Astrocyte (in vitro differentiated cells and primary cell): Measurements from ENCODE around the gene DYRK1A.

Experiments
- EZH2 ChIP-seq: IDR thresholded peaks from 2 replicates; pipeline ENCODE4 v1.6.1; 2012; ENCODE audit warnings: mild to moderate bottlenecking, low read length, inconsistent platforms; ENCODE audit not compliant: insufficient read depth
- TF ChIP-seq, protein P1 (sequence below): IDR thresholded peaks from 2 replicates; pipeline ENCODE4 v1.5.1; 2011; ENCODE audit warnings: low read depth, mild to moderate bottlenecking, inconsistent platforms, low read length, moderate library complexity; ENCODE audit not compliant: insufficient read depth

DNA sequence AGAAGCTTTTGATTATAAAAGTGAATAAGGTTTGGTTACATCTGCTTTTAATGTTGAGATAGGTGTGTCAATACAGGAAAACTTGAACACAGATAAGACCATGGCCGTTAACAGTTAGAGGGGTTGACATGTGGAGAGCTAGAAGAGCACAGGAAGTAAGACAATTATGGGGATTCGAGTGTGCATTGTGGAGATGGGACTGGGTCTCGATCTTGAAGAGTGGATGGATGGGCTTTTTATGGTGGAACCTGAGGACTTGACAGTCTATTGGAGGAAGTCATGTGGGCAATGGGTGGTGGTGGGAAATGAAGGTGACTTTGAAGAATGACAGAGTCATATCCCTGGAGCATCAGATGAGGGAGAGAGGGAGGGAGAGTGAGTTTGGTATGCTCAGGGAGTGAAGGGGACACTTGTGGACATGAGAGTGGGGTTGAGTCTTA is 12.1 kb downstream of the DYRK1A start:
- TF ChIP-seq EZH2: no peak
- TF ChIP-seq, protein P1, sequence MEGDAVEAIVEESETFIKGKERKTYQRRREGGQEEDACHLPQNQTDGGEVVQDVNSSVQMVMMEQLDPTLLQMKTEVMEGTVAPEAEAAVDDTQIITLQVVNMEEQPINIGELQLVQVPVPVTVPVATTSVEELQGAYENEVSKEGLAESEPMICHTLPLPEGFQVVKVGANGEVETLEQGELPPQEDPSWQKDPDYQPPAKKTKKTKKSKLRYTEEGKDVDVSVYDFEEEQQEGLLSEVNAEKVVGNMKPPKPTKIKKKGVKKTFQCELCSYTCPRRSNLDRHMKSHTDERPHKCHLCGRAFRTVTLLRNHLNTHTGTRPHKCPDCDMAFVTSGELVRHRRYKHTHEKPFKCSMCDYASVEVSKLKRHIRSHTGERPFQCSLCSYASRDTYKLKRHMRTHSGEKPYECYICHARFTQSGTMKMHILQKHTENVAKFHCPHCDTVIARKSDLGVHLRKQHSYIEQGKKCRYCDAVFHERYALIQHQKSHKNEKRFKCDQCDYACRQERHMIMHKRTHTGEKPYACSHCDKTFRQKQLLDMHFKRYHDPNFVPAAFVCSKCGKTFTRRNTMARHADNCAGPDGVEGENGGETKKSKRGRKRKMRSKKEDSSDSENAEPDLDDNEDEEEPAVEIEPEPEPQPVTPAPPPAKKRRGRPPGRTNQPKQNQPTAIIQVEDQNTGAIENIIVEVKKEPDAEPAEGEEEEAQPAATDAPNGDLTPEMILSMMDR: no peak
